GM12873 (cell line): ENCODE data around the gene CD248.

Experiments
- TF ChIP-seq, protein P1 (sequence below): IDR thresholded peaks from 2 replicates; pipeline ENCODE4 v1.5.1; 2012; ENCODE audit warnings: low read depth, mild to moderate bottlenecking, moderate library complexity, low read length, control low read depth; ENCODE audit not compliant: insufficient read depth; ENCODE audit errors: missing control alignments

CD248 gene

DNA sequence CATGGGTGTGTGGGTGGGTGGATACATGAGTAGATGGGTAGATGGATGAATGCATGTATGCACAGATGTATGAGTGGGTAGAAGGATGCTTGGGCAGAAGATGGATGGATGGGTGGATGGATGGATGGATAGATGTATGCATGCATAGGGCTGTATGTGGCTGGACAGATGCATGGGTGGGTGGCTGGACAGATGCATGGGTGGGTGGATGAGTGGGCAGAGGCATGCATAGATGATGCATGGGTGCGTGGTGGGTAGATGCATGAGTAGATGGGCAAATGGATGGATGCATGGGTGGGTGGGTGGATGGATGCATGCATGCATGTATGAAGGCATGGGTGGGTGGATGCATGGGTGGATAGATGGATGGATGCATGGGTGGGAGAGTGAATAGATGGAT, 6.8 kb upstream of the CD248 start:
- TF ChIP-seq, protein P1, sequence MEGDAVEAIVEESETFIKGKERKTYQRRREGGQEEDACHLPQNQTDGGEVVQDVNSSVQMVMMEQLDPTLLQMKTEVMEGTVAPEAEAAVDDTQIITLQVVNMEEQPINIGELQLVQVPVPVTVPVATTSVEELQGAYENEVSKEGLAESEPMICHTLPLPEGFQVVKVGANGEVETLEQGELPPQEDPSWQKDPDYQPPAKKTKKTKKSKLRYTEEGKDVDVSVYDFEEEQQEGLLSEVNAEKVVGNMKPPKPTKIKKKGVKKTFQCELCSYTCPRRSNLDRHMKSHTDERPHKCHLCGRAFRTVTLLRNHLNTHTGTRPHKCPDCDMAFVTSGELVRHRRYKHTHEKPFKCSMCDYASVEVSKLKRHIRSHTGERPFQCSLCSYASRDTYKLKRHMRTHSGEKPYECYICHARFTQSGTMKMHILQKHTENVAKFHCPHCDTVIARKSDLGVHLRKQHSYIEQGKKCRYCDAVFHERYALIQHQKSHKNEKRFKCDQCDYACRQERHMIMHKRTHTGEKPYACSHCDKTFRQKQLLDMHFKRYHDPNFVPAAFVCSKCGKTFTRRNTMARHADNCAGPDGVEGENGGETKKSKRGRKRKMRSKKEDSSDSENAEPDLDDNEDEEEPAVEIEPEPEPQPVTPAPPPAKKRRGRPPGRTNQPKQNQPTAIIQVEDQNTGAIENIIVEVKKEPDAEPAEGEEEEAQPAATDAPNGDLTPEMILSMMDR: no peak

DNA sequence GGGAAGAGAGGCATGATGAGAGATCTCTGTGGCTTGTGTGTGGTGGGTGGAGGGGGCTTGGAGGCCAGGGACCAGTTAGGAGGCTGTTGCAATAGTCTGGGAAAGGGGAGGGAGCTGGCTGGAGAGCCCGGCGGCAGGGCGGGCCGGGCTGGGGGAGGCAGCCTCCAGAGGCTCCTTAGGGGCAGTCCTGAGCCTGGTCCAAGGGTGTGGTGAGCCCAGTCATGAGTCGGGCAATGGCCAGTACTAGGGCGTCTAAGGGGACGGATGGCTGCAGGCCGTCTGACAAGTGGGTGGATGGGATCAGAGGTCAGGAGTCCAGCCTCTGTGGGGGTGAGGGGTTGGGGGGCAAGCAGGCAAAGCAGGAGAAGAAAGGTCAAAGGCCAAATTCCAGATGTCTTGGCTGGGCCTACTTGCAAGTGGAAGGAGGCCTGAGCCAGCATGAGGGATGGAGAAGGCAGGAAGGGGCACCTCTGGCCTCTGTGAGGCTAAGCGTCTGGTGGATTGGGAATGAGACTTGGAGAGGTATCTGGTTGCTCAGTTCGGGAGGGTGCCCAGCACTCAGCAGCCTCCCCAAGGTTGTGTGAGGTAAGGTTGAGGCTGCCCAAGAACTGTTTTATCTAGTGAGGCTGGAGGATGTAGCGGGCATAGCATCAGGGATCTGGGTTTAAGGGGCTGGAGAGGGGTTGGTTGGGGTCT, 6.0 kb upstream of the CD248 start:
- TF ChIP-seq, protein P1: no peak

DNA sequence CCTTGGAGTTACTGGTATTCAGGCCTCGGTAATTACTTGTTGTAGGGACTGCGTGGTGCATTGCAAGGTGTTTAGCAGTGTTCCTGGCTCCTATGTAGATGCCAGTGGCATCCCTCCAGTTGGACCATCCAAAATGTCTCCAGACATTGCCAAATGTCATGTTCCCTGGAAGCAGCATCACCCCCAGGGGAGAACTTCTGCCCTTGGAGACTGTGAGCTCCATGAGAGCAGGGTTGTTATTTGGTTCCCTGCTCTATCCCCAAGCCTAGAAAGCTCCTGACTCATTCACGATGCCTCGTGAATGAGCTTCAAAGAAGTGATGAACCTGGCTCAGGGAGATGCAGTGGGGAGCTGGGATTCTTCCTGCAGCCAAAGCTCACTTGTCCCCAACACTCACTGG, 4.8 kb upstream of the CD248 start:
- TF ChIP-seq, protein P1: no peak

DNA sequence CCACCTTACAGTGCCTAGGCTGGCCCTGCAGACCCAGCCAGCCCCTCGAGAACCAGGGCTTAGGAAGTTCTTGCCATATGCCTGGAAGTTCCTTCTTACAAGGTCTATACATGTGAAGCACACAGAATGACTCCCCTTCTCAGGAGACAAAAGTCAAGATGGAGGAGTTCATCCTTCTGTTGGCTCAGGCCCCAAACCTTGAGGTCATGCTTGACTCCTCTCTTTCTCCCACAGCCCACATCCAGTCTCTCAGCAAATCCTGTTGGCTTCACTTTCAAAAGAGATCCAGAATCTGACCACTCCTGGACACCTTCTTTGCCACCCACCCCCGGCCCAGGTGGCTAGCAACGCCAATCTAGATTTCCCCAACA, 1.7 kb upstream of the CD248 start:
- TF ChIP-seq, protein P1: no peak

DNA sequence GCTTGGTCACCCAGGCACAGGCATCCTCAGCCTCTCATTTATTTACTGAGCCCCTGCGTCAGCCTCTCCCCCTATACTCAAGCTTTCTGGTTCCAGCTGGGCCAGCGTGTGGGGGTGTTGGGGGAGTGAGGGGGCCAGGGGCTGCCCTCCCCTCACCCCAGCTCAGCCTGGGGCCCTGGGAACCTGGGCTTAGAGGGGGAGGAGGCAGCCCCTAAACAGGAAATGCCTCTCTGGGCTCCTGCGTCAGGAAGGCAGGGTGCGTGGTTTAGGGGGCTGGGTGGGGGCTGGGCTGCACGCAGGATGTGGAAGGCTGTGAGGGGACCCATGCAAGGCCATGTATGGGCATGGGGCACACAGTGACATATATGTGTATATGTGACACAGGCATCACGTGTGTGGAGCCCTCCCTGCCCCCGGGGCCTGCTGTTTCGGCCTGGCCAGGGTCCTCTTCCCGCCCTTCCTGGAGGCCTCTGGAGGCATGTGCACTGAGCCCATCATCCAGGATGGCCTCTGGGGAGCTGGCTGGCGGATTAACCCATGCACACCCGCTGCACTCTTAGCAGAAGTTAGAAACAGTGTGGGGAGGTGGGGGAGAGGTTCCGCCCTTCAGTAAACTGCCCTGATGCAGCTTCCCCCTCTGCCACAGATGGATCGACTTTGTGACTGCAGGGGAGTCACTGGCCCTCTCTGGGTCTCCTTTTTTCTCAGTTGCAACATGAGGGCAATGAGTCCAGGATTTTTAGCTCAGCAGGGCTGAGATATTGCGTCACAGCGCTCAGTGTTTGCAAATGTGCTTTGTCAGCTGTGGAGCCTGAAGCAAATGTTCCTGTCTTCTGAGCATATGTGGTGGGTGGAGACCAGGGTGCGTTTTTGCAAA, 1.1 kb upstream of the CD248 start:
- TF ChIP-seq, protein P1: no peak

DNA sequence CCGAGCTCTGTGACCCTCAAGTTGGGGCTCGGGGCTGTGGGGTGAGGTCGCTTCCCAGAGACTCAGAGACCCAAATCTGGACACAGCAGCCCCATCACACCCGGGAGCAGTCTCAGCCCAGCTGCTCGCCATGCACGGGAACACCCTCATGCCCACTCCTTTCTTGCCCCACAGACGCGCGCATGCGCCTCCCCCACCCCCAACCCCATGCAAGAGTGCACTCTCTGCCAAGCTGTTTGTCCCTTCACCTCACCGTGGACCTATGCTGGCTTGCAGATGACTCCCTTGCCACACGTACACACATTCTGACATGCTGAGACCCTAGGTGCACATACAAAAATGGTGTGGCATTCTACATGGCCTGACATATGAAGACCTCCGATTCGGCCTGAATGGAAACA, 478 bp upstream of the CD248 start:
- TF ChIP-seq, protein P1: no peak
